SK-N-SH treated with all-trans-retinoic acid at 6 μM for 48 hours (cell line): Measurements from ENCODE around the gene AXIN2.

Source experiments
- ATAC-seq: fragments of 200-7000 bp; cut with Tn5 transposase; 3 replicates; pipeline ENCODE4 v1.9.1; 2020; ENCODE audit warnings: mild to moderate bottlenecking, moderate library complexity
- BACH2 ChIP-seq: fragments of 250-450 bp; sonication (Bioruptor Pico); IDR thresholded peaks from 2 replicates; pipeline ENCODE4 v1.9.0; 2021; ENCODE audit warnings: mild to moderate bottlenecking, borderline replicate concordance
- CSDC2 ChIP-seq: fragments of 250-450 bp; sonication (Bioruptor Pico); IDR thresholded peaks from 2 replicates; pipeline ENCODE4 v1.5.0; 2020; ENCODE audit warnings: mild to moderate bottlenecking, moderate library complexity
- ESRRG ChIP-seq: fragments of 250-450 bp; sonication (Bioruptor Pico); IDR thresholded peaks from 2 replicates; pipeline ENCODE4 v1.6.1; 2021; ENCODE audit warnings: mild to moderate bottlenecking
- ISL1 ChIP-seq: fragments of 250-450 bp; sonication (Bioruptor Pico); IDR thresholded peaks from 2 replicates; pipeline ENCODE4 v2.1.2; 2022; ENCODE audit warnings: mild to moderate bottlenecking, moderate library complexity
- OSR1 ChIP-seq: fragments of 250-450 bp; sonication (Bioruptor Pico); IDR thresholded peaks from 2 replicates; pipeline ENCODE4 v1.8.0; 2022; ENCODE audit warnings: moderate library complexity, mild to moderate bottlenecking, inconsistent platforms
- PPARA ChIP-seq: fragments of 250-450 bp; sonication (Bioruptor Pico); IDR thresholded peaks from 2 replicates; pipeline ENCODE4 v1.5.0; 2020; ENCODE audit warnings: mild to moderate bottlenecking, borderline replicate concordance
- RARB ChIP-seq: fragments of 250-450 bp; sonication (Bioruptor Pico); IDR thresholded peaks from 2 replicates; pipeline ENCODE4 v1.8.0; 2021; ENCODE audit warnings: mild to moderate bottlenecking, moderate library complexity
- SNAI2 ChIP-seq: fragments of 250-450 bp; sonication (Bioruptor Pico); IDR thresholded peaks from 2 replicates; pipeline ENCODE4 v1.5.0; 2020; ENCODE audit warnings: mild to moderate bottlenecking, moderate library complexity
- TOX ChIP-seq: fragments of 250-450 bp; sonication (Bioruptor Pico); IDR thresholded peaks from 2 replicates; pipeline ENCODE4 v1.8.0; 2021; ENCODE audit warnings: mild to moderate bottlenecking, moderate library complexity, borderline replicate concordance
- ZFP3 ChIP-seq: fragments of 250-450 bp; sonication (Bioruptor Pico); IDR thresholded peaks from 2 replicates; pipeline ENCODE4 v1.5.0; 2020; ENCODE audit warnings: mild to moderate bottlenecking, moderate library complexity
- ZNF70 ChIP-seq: fragments of 450-650 bp; formaldehyde crosslinking; IDR thresholded peaks from 2 replicates; pipeline ENCODE4 v1.5.0; 2020; ENCODE audit warnings: mild to moderate bottlenecking, moderate library complexity
- ZNF8 ChIP-seq: fragments of 450-650 bp; formaldehyde crosslinking; IDR thresholded peaks from 2 replicates; pipeline ENCODE4 v1.5.0; 2020; ENCODE audit warnings: mild to moderate bottlenecking, moderate library complexity
- TF ChIP-seq, protein P1 (sequence below): fragments of 250-450 bp; sonication (Bioruptor Pico); IDR thresholded peaks from 2 replicates; pipeline ENCODE4 v1.8.0; 2020; ENCODE audit warnings: mild to moderate bottlenecking, moderate library complexity, borderline replicate concordance
- TF ChIP-seq, protein P2 (sequence below): fragments of 250-450 bp; sonication (Bioruptor Pico); IDR thresholded peaks from 2 replicates; pipeline ENCODE4 v1.5.1; 2021; ENCODE audit warnings: mild to moderate bottlenecking, moderate library complexity
- TF ChIP-seq, protein P3 (sequence below): fragments of 250-450 bp; sonication (Bioruptor Pico); IDR thresholded peaks from 2 replicates; pipeline ENCODE4 v1.8.0; 2021; ENCODE audit warnings: low read depth, mild to moderate bottlenecking, moderate library complexity, borderline replicate concordance
- TF ChIP-seq, protein P4 (sequence below): fragments of 250-450 bp; sonication (Bioruptor Pico); IDR thresholded peaks from 2 replicates; pipeline ENCODE4 v1.5.0; 2020; ENCODE audit warnings: mild to moderate bottlenecking, moderate library complexity
- TF ChIP-seq, protein P5 (sequence below): fragments of 250-450 bp; sonication (Bioruptor Pico); IDR thresholded peaks from 2 replicates; pipeline ENCODE4 v1.5.1; 2020; ENCODE audit warnings: low read depth, mild to moderate bottlenecking, moderate library complexity

AXIN2 gene

DNA sequence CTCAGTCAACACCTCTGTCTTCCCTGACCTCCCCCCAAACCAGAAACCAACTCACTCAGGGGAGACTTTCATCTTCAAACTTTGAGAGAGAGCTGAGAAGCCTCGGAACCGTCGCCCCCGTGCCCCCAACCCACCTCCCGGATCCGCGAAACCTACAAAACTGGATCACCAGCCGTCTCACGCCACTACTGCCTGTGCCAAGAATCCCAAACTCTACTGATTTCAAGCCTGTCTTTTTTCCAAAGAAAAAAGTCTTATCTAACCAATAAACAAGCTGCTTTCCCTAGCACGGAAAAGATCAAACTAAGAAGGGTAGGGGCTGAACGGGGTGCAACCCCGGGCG, 2.0 kb downstream of the AXIN2 start:
- ATAC-seq, result peak; percentile 2; the same call in 2 of the 3 replicates

DNA sequence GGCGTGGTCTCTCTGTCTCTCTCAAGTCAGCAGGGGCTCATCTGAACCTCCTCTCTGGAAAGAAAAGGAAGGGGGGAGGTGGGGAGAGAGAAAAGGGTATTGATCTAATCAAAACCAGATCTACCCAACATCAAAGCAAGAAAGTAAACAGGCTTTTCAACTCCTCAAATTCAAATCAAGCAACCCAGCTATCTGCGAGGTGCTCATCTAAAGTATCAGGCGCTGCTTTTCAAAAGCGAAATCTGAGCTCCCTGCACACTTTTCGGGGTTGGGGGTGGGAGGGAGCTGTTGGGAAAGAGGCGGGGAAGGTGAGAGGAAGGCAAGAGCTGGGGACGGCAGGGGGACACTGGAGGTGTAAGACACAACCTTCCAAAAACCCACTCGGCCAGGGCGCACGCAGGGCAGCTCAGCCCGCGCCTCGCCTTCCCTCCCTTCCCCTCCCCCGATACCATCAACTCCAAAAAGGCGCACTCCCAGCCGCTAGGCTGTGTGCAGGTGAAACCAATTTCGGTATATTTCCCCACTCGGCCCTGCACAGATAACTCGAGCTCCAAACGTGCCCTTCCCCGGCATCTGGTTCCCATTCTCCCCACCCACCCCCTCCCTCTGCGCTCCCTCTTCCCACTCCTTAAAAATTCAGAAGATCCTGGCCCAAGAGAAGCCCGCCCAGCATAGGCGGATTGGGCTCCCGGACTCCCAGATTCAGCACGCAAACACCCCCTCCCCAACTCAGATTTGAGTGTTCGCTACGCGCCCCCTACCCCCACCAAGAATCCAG, 2.6 kb downstream of the AXIN2 start:
- TF ChIP-seq ZFP3 (no peak), BACH2 (CRISPR knock-in tag) (no peak), ZNF8 (no peak), ESRRG (CRISPR knock-in tag) (no peak), ZNF70 (CRISPR knock-in tag) (no peak), RARB (CRISPR knock-in tag) (no peak)
- TF ChIP-seq, protein P1, sequence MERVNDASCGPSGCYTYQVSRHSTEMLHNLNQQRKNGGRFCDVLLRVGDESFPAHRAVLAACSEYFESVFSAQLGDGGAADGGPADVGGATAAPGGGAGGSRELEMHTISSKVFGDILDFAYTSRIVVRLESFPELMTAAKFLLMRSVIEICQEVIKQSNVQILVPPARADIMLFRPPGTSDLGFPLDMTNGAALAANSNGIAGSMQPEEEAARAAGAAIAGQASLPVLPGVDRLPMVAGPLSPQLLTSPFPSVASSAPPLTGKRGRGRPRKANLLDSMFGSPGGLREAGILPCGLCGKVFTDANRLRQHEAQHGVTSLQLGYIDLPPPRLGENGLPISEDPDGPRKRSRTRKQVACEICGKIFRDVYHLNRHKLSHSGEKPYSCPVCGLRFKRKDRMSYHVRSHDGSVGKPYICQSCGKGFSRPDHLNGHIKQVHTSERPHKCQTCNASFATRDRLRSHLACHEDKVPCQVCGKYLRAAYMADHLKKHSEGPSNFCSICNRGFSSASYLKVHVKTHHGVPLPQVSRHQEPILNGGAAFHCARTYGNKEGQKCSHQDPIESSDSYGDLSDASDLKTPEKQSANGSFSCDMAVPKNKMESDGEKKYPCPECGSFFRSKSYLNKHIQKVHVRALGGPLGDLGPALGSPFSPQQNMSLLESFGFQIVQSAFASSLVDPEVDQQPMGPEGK (CRISPR knock-in tag), result no peak
- TF ChIP-seq, protein P2, sequence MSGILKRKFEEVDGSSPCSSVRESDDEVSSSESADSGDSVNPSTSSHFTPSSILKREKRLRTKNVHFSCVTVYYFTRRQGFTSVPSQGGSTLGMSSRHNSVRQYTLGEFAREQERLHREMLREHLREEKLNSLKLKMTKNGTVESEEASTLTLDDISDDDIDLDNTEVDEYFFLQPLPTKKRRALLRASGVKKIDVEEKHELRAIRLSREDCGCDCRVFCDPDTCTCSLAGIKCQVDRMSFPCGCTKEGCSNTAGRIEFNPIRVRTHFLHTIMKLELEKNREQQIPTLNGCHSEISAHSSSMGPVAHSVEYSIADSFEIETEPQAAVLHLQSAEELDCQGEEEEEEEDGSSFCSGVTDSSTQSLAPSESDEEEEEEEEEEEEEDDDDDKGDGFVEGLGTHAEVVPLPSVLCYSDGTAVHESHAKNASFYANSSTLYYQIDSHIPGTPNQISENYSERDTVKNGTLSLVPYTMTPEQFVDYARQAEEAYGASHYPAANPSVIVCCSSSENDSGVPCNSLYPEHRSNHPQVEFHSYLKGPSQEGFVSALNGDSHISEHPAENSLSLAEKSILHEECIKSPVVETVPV, result no peak
- TF ChIP-seq, protein P3, sequence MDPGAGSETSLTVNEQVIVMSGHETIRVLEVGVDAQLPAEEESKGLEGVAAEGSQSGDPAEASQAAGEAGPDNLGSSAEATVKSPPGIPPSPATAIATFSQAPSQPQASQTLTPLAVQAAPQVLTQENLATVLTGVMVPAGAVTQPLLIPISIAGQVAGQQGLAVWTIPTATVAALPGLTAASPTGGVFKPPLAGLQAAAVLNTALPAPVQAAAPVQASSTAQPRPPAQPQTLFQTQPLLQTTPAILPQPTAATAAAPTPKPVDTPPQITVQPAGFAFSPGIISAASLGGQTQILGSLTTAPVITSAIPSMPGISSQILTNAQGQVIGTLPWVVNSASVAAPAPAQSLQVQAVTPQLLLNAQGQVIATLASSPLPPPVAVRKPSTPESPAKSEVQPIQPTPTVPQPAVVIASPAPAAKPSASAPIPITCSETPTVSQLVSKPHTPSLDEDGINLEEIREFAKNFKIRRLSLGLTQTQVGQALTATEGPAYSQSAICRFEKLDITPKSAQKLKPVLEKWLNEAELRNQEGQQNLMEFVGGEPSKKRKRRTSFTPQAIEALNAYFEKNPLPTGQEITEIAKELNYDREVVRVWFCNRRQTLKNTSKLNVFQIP, result no peak
- TF ChIP-seq, protein P4, sequence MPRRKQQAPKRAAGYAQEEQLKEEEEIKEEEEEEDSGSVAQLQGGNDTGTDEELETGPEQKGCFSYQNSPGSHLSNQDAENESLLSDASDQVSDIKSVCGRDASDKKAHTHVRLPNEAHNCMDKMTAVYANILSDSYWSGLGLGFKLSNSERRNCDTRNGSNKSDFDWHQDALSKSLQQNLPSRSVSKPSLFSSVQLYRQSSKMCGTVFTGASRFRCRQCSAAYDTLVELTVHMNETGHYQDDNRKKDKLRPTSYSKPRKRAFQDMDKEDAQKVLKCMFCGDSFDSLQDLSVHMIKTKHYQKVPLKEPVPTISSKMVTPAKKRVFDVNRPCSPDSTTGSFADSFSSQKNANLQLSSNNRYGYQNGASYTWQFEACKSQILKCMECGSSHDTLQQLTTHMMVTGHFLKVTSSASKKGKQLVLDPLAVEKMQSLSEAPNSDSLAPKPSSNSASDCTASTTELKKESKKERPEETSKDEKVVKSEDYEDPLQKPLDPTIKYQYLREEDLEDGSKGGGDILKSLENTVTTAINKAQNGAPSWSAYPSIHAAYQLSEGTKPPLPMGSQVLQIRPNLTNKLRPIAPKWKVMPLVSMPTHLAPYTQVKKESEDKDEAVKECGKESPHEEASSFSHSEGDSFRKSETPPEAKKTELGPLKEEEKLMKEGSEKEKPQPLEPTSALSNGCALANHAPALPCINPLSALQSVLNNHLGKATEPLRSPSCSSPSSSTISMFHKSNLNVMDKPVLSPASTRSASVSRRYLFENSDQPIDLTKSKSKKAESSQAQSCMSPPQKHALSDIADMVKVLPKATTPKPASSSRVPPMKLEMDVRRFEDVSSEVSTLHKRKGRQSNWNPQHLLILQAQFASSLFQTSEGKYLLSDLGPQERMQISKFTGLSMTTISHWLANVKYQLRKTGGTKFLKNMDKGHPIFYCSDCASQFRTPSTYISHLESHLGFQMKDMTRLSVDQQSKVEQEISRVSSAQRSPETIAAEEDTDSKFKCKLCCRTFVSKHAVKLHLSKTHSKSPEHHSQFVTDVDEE (CRISPR knock-in tag), result no peak
- no peak for ATAC-seq

More for the DNA sequence above, 2.0 kb downstream of the AXIN2 start:
- TF ChIP-seq ZFP3 (no peak), CSDC2 (no peak), SNAI2 (no peak), TOX (CRISPR knock-in tag) (no peak), ESRRG (CRISPR knock-in tag) (no peak), PPARA (CRISPR knock-in tag) (no peak), OSR1 (no peak), ZNF70 (CRISPR knock-in tag) (no peak), ISL1 (CRISPR knock-in tag) (no peak)
- TF ChIP-seq, protein P5, sequence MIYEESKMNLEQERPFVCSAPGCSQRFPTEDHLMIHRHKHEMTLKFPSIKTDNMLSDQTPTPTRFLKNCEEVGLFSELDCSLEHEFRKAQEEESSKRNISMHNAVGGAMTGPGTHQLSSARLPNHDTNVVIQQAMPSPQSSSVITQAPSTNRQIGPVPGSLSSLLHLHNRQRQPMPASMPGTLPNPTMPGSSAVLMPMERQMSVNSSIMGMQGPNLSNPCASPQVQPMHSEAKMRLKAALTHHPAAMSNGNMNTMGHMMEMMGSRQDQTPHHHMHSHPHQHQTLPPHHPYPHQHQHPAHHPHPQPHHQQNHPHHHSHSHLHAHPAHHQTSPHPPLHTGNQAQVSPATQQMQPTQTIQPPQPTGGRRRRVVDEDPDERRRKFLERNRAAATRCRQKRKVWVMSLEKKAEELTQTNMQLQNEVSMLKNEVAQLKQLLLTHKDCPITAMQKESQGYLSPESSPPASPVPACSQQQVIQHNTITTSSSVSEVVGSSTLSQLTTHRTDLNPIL (CRISPR knock-in tag), result no peak
- TF ChIP-seq, protein P4 (CRISPR knock-in tag), result no peak
- TF ChIP-seq, protein P2, result no peak
- TF ChIP-seq, protein P3, result no peak
